PC-3 (cell line): ENCODE data around the gene POLR3F. TPM values are rescaled to one million over a fixed set of nuclear protein-coding genes. Genes with fewer than 3 reads are reported as not detected.

ENCODE experiments used
- ATAC-seq: fragments of 200-7000 bp; cut with Tn5 transposase; 2 replicates; pipeline ENCODE4 v1.9.1; 2020; ENCODE audit warnings: mild to moderate bottlenecking, moderate library complexity
- BruUV-seq: library from RNA; stranded (reverse); fragments of 400-500 nt; replicated peaks from 2 replicates; lab custom pipeline; 2021; lab: Mats Ljungman, UMichigan
- CTCF ChIA-PET: fragments of 300-600 bp; sonication (Branson Sonifier 250); formaldehyde crosslinking; loops from one replicate; lab custom pipeline; 2022; ENCODE audit warnings: antibody characterized with exemption; lab: Charles Lee
- POLR2A ChIA-PET: fragments of 300-600 bp; sonication (Branson Sonifier 250); formaldehyde crosslinking; loops from one replicate; lab custom pipeline; 2022; ENCODE audit warnings: antibody characterized with exemption; ENCODE audit not compliant: unreplicated experiment; lab: Charles Lee
- DNase-seq: peaks from one replicate; pipeline ENCODE4 v3.0.0-alpha.2; 2015
- H2AFZ ChIP-seq: fragments of 300-600 bp; sonication (generic); 2 replicates; pipeline ENCODE4 v1.6.0; 2016; ENCODE audit warnings: antibody characterized with exemption, low read length
- H3F3A ChIP-seq: fragments of 300-600 bp; sonication (generic); one replicate; pipeline ENCODE4 v1.6.0; 2017; ENCODE audit warnings: antibody characterized with exemption, low read length, control low read depth, mild to moderate bottlenecking; ENCODE audit not compliant: unreplicated experiment
- H3K27ac ChIP-seq: fragments of 300-600 bp; sonication (generic); 2 replicates; pipeline ENCODE4 v1.5.1; 2016; ENCODE audit warnings: mild to moderate bottlenecking, low read length
- H3K27me3 ChIP-seq: fragments of 300-600 bp; sonication (generic); 2 replicates; pipeline ENCODE4 v1.6.1; 2016; ENCODE audit warnings: low read length, mixed read lengths
- H3K36me3 ChIP-seq: fragments of 300-600 bp; sonication (generic); 2 replicates; pipeline ENCODE4 v1.6.1; 2016; ENCODE audit warnings: low read depth, mixed run types, low read length, mixed read lengths
- H3K4me1 ChIP-seq: fragments of 300-600 bp; sonication (generic); 2 replicates; pipeline ENCODE4 v1.5.1; 2016; ENCODE audit warnings: low read length; ENCODE audit not compliant: insufficient read depth
- H3K4me2 ChIP-seq: fragments of 300-600 bp; sonication (generic); 2 replicates; pipeline ENCODE4 v1.6.0; 2016; ENCODE audit warnings: low read length
- H3K4me3 ChIP-seq: fragments of 300-600 bp; sonication (generic); 2 replicates; pipeline ENCODE4 v1.5.1; 2016; ENCODE audit warnings: mild to moderate bottlenecking, low read length, mixed read lengths
- H3K79me2 ChIP-seq: fragments of 300-600 bp; sonication (generic); 2 replicates; pipeline ENCODE4 v1.6.1; 2017; ENCODE audit warnings: low read length, mixed read lengths
- H3K9ac ChIP-seq: fragments of 300-600 bp; sonication (generic); 2 replicates; pipeline ENCODE4 v1.6.0; 2016; ENCODE audit warnings: mild to moderate bottlenecking, low read length
- H3K9me2 ChIP-seq: fragments of 300-600 bp; sonication (generic); replicated peaks from 2 replicates; pipeline ENCODE4 v1.6.1; 2016; ENCODE audit warnings: mixed run types, low read length, mixed read lengths
- H3K9me3 ChIP-seq: fragments of 300-600 bp; sonication (generic); 2 replicates; pipeline ENCODE4 v1.6.1; 2016; ENCODE audit warnings: low read length, mixed read lengths
- H4K20me1 ChIP-seq: fragments of 300-600 bp; sonication (generic); 2 replicates; pipeline ENCODE4 v1.6.1; 2016; ENCODE audit warnings: low read length, mixed read lengths
- CTCF ChIP-seq: fragments of 300-600 bp; sonication (generic); conservative IDR thresholded peaks from 2 replicates; pipeline ENCODE4 v1.5.1; 2017; ENCODE audit warnings: antibody characterized with exemption, low read depth, mild to moderate bottlenecking, low read length
- EZH2 ChIP-seq: fragments of 300-600 bp; sonication (generic); IDR thresholded peaks from one replicate; pipeline ENCODE4 v1.6.1; 2017; ENCODE audit warnings: antibody characterized with exemption, mild to moderate bottlenecking, low read length; ENCODE audit not compliant: unreplicated experiment
- EZH2phosphoT487 ChIP-seq: fragments of 300-600 bp; sonication (generic); IDR thresholded peaks from 2 replicates; pipeline ENCODE4 v1.6.1; 2018; ENCODE audit warnings: mild to moderate bottlenecking, antibody characterized with exemption, low read length, borderline replicate concordance
- intact Hi-C: fragments of 100-400 bp; cut with micrococcal nuclease; formaldehyde crosslinking; loops from 2 replicates; pipeline ENCODE4 v1.9.0; 2023
- total RNA-seq: library from RNA; depleted of rRNA; stranded (reverse); fragments of >200 nt; gene quantifications from 2 replicates; pipeline ENCODE4 v1.2.3, GENCODE V29; 2014

POLR3F gene
- total RNA-seq, 1 experiment from 2014 or later, result 28.2 TPM

GRCh38 chr20:18511571-18511970 is 44.4 kb downstream of the POLR3F start:
- Histone ChIP-seq H3K9me3 (no peaks in the 10 kb centered on the region), H3K9me2 (no peaks in the 10 kb centered on the region), H3K9ac (no peak overlapping the region), H3K4me3 (no peak overlapping the region), H4K20me1 (no peaks in the 10 kb centered on the region), H3K4me1 (peaks cover 11% of the 10 kb centered on the region), H3K36me3 (peaks cover 31% of the 10 kb centered on the region; the same call in 1 of the 2 replicates), H3K27me3 (no peaks in the 10 kb centered on the region), H3K79me2 (peaks cover 33% of the 10 kb centered on the region), H2AFZ (no peak overlapping the region), H3F3A (no peaks in the 10 kb centered on the region), H3K4me2 (no peak overlapping the region), H3K27ac (no peak overlapping the region)
- CTCF ChIA-PET, result no interaction called here
- TF ChIP-seq EZH2phosphoT487 (no peak), CTCF (no peak), EZH2 (no peak)
- DNase-seq (no peak), ATAC-seq (no peak)
- intact Hi-C loops, result no loop called here
- POLR2A ChIA-PET, result interaction anchor here (0.6 kb wide), 1 partner anchor 52 kb away, joined by 3 read pairs; no protein-coding TSS in a partner anchor
- no TSS peak for BruUV-seq

- Histone ChIP-seq H3K9me2 (no peaks in the 10 kb centered on the region), H3K4me2 (no peak overlapping the region), H3K4me1 (peaks cover 6% of the 10 kb centered on the region; the same call in 1 of the 2 replicates), H3K36me3 (peaks cover 37% of the 10 kb centered on the region; the same call in 1 of the 2 replicates), H2AFZ (no peak overlapping the region), H3K79me2 (peaks cover 33% of the 10 kb centered on the region), H3K4me3 (no peak overlapping the region), H3K27me3 (no peaks in the 10 kb centered on the region), H3K27ac (no peak overlapping the region), H4K20me1 (no peaks in the 10 kb centered on the region), H3K9ac (no peak overlapping the region), H3F3A (no peaks in the 10 kb centered on the region), H3K9me3 (no peaks in the 10 kb centered on the region)
- CTCF ChIA-PET, result no interaction called here
- DNase-seq (no peak), ATAC-seq (no peak)
- no TSS peak for BruUV-seq
- TF ChIP-seq CTCF (no peak), EZH2phosphoT487 (no peak), EZH2 (no peak)
- POLR2A ChIA-PET, result no interaction called here
- intact Hi-C loops, result no loop called here
Observed at GRCh38 chr20:18513208-18513607, 46.0 kb downstream of the POLR3F start.

DNA sequence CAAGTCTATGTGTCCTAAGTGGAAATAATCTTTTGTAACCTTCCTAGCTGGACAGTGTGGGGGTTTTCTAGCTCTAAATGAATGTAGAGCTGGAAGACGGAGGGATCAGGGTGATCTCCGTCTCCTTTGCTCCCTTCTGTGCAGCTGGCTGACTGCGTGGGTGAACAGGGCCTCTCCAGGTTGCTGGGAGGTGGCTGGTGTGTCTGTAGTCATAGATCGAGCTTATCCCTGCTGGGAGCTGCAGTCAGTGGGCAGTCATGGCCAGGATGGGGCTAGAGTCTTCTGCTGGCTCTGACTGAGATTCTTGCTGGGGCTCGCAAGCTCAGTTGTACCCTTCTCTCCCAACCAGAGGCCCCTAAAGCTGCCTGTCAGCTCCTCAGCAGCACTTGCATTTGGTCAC is 46.9 kb downstream of the POLR3F start:
- H3K27me3 ChIP-seq, result no peaks in the 10 kb centered on the region
- no peak overlapping the region for H3K9ac ChIP-seq
- peaks cover 37% of the 10 kb centered on the region; the same call in 1 of the 2 replicates for H3K36me3 ChIP-seq
- H3K27ac ChIP-seq, result no peak overlapping the region
- H2AFZ ChIP-seq, result no peak overlapping the region
- no peaks in the 10 kb centered on the region for H3K9me2 ChIP-seq
- peaks cover 23% of the 10 kb centered on the region for H3K79me2 ChIP-seq
- H3F3A ChIP-seq, result no peaks in the 10 kb centered on the region
- BruUV-seq, result no TSS peak
- H3K4me3 ChIP-seq, result no peak overlapping the region
- H3K9me3 ChIP-seq, result no peaks in the 10 kb centered on the region
- ChIA-PET CTCF (no interaction called here), POLR2A (no interaction called here)
- no peak for DNase-seq
- H3K4me1 ChIP-seq, result peaks cover 2% of the 10 kb centered on the region; the same call in 1 of the 2 replicates
- intact Hi-C loops, result no loop called here
- ATAC-seq, result no peak
- H3K4me2 ChIP-seq, result no peak overlapping the region
- H4K20me1 ChIP-seq, result no peaks in the 10 kb centered on the region
- TF ChIP-seq EZH2, result no peak
- TF ChIP-seq CTCF, result no peak
- no peak for TF ChIP-seq EZH2phosphoT487
